GM19397 (cell line): ENCODE results near the gene IKZF5.

Experiments
- ATAC-seq: cut with Tn5 transposase; IDR thresholded peaks from one replicate; pipeline ENCODE4 v1.9.1; 2021; ENCODE audit warnings: mild to moderate bottlenecking, moderate library complexity; ENCODE audit not compliant: unreplicated experiment

Gene IKZF5

DNA sequence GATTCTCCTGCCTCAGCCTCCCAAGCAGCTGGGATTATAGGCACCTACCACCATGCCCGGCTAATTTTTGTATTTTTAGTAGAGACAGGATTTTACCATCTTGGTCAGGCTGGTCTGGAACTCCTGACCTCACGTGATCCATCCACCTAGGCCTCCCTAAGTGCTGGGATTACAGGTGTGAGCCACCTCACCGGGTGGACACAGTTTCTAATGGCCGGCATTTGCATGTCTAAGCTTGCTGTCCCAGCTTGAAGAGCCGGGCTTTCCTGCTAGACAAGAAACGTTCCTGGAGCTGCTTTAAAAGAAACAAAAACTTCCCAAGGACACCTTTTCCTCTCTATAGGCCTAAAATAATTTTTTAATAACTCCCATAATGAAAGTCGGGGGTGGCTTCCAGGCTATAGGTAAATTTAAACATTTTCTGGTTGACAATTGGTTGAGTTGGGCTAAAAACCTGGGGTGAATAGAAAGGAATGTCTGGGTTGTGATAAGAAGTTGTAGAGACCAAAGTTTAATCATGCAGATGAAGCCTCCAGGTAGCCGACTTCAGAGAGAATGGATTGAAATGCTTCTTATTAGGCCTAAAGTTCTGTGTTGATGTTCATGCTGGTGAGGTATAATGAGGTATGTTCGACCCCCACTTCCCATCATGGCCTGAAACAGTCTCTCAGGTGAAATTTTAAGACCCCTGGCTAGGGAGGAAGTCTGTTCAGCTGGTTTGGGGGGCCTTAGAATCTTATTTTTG is 9.0 kb upstream of the IKZF5 start:
- ATAC-seq: no peak

DNA sequence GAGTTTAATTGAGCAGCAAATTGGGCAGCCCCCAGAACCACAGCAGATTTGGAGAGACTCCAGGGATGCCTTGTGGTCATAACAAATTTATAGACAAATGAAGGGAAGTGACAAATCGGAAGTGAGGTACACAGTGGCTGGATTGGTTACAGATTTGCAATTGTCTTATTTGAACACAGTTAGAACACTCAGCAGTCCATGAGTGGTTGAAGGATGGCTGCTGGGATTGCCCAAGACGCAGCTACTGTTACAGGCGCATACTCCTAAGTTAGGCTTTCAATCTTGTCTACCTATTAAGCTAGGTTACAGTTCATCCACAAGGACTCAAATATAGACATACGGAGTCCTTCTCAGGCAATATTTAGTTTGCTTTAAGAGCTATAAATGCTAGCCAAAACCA is 7.6 kb upstream of the IKZF5 start:
- ATAC-seq: no peak

DNA sequence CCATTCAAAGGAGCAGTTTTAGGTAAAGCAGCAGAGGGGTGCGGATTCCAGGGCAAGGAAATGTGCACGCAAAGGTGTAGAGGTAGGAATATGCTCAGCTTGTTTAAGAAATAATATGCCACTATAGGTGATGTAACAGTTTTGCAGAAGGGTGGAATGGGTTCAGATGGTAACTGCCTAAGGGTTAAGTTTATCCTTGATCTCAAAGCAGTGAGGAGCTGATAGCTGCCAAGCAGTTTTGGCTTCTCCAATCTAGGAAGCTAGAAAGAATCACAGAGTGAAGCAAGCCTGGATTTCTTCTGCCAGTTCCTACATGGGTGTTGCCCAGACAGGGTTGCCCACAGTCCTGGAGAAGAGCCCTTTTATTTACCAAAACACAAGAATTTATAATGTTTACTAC is 6.2 kb upstream of the IKZF5 start:
- ATAC-seq: no peak

DNA sequence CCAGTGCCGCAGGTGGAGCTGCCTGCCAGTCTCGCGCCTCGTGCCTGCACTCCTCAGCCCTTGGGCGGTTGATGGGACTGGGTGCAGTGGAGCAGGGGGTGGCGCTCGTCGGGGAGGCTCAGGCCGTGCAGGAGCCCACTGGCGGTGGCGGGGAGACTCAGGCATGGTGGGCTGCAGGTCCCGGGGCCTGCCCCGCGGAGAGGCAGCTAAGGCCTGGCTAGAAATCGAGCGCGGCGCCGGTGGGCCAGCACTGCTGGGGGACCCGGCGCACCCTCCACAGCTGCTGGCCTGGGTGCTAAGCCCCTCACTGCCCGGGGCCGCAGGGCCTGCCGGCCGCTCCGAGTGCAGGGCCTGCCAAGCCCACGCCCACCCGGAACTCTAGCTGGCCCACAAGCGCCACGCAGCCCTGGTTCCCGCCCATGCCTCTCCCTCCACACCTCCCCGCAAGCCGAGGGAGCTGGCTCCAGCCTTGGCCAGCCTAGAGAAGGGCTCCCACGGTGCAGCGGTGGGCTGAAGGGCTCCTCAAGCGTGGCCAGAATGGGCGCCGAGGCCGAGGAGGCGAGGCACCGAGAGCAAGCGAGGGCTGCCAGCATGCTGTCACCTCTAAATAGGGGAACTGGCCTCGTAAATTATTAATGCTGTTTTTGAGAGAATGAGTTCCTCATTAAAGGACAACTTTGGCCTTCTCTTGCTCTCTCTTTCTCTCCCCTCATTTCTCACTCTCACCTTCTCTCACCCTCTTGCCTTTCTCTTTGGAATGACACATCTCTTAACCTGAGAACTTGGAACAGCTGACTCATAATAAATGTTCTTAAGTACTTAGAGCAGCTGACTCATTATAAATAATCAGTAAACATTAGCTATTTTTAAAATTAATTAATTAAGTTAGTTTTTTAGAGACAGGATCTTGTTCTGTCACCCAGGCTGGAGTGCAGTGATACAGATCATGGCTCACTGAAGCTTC is 5.1 kb upstream of the IKZF5 start:
- no peak for ATAC-seq

DNA sequence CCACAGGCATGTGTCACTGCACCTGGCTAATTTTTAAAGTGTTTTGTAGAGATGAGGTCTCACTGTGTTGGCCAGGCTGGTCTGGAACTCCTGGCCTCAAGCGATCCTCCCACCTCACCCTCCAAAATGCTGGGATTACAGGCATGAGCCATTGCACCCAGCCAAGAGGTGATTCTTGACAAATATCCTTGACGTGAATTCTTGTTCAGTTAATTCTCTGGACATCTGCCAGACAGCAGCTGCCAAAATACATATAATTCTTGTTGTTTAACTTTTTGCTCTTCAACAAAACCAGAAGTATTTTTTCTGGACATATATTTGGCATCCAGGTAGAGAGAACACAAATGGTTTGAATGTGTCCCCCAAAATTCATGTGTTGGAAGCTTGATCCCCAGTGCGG is 3.4 kb upstream of the IKZF5 start:
- ATAC-seq: no peak

DNA sequence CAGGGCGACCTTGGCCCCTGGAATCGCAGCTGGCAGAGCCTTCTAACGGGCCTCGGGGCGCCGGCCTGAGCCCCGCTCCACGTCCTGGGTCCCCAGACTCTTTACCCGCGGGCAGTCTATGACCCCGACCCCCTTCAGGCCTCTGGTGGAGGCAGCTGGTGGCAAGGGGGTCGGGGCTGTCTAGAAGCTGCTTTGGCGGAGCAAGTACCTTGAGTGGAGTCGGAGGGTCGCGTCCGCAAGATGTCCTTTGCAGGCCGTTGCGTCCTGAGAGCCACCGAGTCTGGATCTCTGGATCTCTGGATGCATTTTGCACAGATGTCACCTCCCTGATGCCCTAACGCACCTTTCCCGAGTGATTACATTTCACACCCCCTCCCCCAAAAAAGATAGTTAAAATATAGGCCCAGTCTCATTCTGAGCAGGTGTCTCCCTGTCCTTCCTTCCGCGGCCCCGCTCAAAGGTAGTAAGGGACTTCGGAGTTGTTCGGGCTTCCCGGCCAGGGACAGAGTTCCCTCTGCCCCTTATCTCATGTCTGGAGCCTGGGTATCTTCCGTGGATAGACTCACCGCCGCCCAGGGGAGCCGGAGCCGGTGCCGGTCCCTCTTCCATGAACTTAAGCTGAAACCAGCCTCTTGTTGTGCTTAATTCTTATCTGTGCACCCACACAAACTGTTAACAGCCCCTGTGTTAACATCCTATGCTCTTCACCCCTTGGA is 668 bp upstream of the IKZF5 start:
- peak; percentile 27 for ATAC-seq

DNA sequence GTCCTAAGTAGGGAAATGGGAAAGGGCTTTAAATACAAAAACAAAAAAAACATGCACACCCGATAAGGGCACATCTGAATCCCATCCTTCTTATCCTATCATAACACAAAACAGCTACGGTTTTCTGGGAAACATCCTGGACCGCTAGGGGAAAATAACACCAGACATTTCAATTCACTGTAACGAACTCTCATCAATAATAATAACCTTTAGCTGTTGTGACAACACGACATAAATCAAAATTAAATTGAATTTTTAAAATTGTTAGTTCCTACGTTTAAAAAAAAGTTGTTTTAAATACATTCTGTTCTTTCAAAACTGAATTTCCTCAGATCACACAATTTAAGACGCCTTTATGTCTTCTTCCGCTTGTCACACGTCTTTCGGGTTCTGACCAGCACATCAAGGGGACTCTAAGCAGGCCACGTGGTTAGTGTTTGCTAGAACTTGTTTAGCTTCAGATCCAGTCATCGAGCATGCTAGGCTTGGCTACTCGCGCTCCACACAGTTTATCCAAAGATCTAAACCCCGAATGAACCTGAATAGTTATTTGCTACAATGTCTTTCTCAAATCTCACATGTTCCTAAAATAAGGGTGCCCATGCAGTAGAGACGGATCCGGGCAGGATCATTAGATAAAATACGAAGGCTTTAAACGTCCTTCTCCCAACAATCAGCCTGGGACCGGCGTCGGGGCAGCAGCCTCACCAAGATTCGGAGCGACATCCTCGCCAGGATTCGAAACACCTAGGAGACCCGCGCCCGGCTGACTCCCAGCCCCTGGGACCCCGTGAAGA is 839 bp downstream of the IKZF5 start:
- no peak for ATAC-seq

DNA sequence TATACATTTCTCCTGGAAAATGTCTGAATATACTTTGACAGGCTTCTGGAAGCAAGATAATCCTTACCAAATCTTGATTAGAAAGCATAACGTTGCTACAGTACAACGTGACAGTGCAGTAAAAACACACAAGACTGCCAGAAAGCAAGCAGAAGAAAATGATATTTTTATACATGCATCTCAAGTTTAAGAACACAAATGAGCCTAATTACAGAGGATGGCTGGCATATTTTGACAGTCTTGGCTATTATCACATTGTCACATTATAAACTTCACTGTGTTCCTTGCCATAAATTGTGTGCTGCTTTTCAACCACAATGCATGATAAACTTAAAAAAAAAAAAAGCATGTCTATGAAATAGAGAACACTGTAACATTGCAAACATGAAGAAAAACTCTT is 4.3 kb downstream of the IKZF5 start:
- no peak for ATAC-seq

DNA sequence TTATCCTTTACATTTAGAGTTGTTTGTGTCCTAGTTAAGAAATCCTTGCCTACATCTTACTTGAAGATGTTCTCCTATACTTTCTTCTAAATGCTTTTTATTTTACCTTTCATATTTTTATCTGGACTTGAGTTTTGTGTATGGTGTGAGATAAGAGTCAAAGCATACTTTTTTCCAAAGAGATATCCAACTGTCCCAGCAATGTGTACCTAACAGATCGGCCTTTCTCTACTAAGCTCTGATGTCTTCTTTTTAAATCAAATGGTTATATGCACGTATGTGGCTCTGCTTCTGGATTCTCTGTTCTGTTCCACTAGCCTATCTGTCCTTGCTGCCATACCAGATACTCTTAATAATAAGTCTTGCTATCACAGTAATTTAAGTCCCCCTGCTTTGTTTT is 7.2 kb downstream of the IKZF5 start:
- ATAC-seq: no peak

DNA sequence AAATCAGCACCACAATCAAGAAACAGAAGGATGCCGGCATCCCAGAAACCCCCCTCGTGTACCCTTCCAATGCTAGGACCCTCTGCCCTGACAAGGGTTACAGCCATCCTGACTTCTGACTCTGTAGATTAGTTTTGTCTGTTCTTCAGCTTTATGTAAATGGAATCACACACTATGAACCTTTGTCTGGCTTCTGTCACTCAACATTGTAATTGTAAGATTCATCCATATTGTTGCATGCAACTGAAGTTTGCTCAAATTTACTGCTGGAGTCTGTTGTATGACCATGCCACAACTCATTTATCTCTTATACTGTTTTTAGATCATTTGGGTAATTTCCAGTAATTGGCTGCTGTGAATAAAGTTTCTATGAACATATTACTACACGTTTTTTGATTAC is 8.4 kb downstream of the IKZF5 start:
- no peak for ATAC-seq

DNA sequence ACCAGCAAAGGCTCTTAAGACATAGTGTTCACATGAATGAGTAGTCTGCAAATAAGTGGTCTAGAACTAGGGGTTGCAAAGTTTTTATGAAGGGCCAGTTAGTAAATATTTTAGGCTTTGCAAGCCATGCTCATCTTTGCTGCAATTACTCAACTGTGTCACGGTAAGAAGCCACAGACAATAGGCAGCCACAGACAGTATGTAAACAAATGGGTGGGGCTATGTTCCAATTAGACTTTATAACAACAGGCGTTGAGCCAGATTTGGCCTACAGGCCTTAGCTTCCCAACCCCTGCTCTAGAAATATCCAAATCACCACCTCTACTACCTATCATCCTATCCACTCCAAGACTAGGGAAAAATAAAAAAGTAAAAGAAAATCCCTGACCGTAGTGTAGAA is 9.2 kb downstream of the IKZF5 start:
- ATAC-seq: no peak

DNA sequence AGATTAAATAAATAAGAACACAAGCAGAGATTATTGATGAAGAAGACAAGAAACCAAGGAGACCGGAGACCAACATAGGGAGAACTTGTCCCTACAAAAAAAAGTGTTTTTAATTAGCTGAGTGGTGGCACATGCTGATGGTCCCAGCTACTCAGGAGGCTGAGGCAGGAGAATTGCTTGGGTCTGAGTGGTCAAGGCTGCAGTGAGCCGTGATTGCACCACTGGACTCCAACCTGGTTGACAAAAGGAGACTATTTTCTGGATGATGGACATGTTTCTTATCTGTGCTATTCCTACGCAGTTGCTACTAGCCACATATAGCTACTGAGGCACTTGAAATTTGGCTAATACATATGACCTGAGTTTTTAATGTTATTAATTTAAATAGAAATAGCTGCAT is 9.7 kb downstream of the IKZF5 start:
- ATAC-seq: no peak

DNA sequence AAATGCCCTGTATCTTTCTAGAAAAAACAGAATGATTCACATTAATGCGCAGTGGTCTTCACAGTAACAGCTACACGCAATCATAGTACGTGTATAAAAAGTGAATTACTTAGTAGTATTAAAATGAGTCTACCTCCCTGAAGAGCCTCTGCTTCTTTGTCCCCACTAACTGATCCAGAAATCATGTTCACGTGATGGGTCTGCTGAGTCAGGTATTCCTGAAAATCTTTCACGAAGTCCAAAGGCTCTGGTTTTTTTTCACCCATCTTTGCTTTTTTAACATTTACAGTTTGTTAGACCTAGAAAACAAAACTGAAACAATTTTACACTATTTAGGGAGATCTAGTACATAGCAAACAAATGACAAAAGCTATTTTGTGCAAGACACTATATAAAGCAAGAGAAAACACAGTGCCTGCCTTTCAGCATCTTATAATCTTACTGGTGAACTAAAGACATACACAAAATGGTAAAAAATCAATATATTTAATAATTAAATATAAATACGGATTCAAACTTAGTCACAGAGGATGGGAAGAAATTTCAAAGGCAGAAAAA is 10.2 kb downstream of the IKZF5 start:
- no peak for ATAC-seq

DNA sequence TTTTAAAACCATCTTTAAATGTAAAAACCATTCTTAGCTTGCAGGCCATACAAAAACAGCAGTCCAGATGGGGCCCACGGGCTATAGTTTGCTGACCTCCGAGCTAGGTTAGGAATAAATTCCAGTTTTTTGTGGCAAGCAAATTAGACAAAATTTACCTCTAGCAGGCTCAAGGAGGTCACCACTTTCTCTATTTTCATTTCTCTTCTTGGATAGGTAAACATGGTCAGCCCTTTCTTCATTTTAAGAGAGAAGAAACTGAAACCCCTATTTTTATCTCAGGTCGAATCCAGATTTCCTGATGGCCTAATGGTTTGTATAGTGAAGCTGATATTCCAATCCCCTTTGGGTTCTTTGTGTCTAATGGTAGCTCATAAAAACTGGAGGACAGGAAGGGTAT is 10.7 kb downstream of the IKZF5 start:
- ATAC-seq: no peak

DNA sequence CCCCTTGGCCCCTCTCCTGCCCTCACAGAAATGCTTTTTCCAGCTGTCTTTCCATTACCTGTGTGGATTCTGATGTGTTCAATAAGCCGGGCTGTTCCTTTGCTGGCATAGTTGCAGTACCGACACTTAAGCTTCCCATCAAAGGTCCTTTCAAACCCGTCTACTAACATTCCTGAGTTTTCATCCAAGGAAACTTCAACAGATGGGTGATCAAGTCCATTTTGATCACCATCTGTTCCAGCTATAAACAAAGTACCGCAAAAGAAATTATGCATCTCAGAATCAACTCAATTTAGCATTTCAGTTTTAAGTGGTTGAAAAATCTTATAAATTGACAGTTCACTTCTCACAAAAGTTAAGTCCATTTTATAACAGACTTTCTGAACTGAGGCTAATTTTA is 12.7 kb downstream of the IKZF5 start:
- no peak for ATAC-seq

DNA sequence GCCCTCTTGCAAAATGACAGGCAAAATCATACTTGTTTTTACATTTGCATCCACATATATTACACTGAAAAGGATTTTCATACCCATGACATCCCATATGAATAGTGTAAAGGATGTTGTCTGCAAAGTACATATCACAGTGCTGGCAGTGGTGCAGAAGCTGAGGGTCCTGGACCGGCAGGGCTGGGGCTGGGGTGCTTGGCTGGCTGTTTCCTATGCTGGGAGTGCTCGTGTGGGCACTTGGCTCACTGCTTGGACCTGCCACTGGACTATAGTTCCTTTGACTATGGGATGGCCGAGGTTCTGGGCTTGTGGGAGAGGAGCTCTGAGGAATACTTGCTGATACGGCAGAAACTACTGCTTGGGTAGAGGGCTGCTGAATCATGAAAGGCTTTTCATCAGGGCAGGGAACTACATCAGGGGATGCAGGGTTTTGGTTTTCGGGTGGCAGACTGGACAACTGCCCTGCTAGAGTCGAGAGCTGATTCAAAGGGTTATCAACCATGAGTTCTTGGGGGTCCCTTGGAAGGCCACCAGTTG is 14.7 kb downstream of the IKZF5 start:
- ATAC-seq: no peak

DNA sequence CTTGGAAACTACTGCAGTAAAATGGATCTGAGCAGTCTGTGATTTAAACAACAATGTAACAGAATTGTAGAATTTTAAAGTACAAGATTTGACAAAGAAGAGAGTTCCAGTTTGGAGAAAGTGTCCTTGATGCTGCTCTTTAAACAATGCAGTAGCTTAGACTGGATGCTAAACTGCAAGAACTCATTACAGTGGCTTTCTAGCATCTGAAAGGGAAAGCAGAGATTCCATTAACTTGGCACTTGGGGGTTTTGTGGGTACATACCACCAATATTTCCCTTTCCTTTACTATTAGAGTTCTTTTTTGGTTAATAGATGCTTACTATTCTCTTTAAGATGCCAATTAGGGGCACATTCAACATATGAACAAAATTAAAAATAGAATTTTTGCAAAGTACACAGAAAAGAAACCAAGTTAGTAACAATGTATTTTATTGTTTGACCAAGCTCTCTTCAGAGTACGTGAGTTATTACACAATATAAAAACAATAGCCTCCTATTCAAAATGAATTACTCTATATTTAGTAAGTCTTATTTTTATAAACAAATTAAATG is 16.5 kb downstream of the IKZF5 start:
- no peak for ATAC-seq

DNA sequence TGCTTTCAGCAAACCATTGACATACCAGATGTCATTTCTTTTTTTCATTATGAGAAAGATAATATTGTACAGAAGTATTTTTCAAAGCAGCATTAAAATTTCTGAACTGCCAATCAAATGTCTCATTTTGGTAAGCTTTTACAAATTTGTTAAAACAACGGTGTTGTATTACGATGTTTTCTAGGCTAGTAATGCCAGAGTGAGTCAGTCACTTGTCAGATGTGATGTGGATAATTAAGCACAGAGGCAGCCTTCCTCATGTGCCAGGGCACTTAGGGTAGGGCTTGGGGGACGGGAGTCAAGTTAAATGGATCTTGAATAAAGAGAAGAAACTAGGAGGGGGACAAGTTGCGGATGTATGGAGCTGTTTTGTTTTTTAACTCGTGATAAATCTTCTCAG is 18.3 kb downstream of the IKZF5 start:
- ATAC-seq: no peak

DNA sequence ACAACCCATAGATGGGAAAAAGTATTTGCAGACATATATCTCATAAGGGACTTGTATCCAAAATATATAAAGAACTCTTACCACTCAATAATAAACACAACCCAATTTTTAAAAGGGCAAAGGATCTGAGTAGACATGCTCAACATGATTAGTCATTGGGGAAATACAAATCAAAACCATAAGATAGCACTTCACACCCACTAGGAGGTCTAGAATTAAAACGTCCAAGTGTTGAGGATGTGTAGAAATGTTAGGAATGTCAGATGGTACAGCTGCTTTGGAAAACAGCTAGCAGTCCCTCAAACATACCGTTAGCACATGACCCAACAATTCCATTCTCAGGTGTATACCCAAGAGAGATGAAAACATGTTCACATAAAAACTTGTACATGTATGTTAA is 20.1 kb downstream of the IKZF5 start:
- ATAC-seq: no peak

DNA sequence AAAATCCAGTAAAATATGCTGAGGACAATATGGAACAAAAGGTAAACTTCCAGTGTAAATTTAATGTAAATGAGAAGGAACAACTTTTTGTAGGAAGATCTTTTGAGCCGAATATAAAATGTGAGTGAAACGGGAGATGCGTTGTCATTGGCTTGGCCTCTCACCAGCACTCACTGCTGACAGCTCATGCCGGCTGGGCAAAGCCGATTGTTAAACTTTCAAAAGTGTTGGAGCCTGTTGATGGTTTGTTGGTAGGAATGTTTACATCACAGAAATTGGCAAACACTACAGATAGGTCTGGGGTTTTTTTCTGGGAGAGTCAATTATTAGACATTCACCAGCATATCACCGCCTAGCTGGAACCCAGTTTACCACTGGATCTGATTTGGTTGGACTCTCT is 22.3 kb downstream of the IKZF5 start:
- ATAC-seq: no peak
